DOHH2 (cell line): ENCODE measurements around the gene PPP1R13B.

Experiments
- EZH2phosphoT487 ChIP-seq: fragments of 200-600 bp; sonication (generic); IDR thresholded peaks from 2 replicates; pipeline ENCODE4 v1.6.1; 2017; ENCODE audit warnings: borderline replicate concordance, mild to moderate bottlenecking, antibody characterized with exemption, low read length, moderate library complexity, mixed read lengths
- TF ChIP-seq, protein P1 (sequence below): fragments of 200-600 bp; sonication (generic); IDR thresholded peaks from one replicate; pipeline ENCODE4 v1.5.1; 2014; ENCODE audit warnings: antibody characterized with exemption, mild to moderate bottlenecking, low read depth, low read length; ENCODE audit not compliant: poor library complexity, severe bottlenecking

DNA sequence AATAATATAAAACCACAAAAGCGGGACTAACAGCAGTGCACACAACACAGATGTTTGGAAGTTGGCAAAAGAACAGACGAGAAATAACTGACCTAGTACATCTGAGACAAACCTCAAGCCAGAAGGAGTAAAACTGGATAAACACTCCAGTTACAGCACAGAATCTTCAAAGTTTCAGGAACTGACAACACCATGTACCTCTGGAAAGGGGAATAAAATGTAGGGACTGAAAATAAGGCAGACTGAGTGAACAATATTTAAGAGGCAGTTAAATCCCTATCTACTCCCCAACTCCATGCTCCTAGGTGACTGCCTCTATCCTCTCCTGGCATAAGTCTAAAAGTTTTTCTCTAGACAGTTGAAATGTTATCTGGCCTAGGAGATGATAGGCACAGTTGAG is 73.9 kb downstream of the PPP1R13B start:
- TF ChIP-seq, protein P1, sequence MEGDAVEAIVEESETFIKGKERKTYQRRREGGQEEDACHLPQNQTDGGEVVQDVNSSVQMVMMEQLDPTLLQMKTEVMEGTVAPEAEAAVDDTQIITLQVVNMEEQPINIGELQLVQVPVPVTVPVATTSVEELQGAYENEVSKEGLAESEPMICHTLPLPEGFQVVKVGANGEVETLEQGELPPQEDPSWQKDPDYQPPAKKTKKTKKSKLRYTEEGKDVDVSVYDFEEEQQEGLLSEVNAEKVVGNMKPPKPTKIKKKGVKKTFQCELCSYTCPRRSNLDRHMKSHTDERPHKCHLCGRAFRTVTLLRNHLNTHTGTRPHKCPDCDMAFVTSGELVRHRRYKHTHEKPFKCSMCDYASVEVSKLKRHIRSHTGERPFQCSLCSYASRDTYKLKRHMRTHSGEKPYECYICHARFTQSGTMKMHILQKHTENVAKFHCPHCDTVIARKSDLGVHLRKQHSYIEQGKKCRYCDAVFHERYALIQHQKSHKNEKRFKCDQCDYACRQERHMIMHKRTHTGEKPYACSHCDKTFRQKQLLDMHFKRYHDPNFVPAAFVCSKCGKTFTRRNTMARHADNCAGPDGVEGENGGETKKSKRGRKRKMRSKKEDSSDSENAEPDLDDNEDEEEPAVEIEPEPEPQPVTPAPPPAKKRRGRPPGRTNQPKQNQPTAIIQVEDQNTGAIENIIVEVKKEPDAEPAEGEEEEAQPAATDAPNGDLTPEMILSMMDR, result no peak
- no peak for TF ChIP-seq EZH2phosphoT487
